ENCODE measurements around the gene SVOP.

Gene SVOP

DNA sequence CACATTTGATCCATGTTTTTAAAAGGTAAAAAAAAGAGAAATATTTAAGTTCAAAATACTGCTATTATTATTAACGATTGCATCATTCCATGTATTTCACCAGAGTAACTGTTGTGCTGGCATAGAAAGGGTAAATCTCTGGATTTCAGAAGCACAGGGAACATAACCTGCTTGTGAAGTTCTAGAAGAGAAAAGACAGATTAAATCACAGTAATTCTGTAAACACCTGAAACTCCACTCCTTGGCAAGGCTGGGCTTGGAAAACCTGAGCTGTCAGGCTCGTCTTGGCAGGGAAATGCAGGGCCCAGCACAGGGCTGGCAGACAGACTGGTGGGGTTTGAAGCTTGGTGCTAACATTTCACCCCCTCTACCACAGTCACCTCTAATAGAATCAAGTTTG is 35.1 kb downstream of the SVOP start:
- no peaks in the 10 kb centered on the region for H3K27me3 ChIP-seq (ENCODE audit: insufficient read depth, low read depth)
- H3K9ac ChIP-seq = no peak overlapping the region
- H3K36me3 ChIP-seq (ENCODE audit: insufficient read depth) = no peaks in the 10 kb centered on the region
- TF ChIP-seq, protein P1, sequence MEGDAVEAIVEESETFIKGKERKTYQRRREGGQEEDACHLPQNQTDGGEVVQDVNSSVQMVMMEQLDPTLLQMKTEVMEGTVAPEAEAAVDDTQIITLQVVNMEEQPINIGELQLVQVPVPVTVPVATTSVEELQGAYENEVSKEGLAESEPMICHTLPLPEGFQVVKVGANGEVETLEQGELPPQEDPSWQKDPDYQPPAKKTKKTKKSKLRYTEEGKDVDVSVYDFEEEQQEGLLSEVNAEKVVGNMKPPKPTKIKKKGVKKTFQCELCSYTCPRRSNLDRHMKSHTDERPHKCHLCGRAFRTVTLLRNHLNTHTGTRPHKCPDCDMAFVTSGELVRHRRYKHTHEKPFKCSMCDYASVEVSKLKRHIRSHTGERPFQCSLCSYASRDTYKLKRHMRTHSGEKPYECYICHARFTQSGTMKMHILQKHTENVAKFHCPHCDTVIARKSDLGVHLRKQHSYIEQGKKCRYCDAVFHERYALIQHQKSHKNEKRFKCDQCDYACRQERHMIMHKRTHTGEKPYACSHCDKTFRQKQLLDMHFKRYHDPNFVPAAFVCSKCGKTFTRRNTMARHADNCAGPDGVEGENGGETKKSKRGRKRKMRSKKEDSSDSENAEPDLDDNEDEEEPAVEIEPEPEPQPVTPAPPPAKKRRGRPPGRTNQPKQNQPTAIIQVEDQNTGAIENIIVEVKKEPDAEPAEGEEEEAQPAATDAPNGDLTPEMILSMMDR (conservative IDR thresholded peaks at IDR 0.05; ENCODE audit: low read depth, low read length) = no peak
- H3K79me2 ChIP-seq (ENCODE audit: insufficient read depth, low read depth) = no peaks in the 10 kb centered on the region
- no peak overlapping the region for H3K4me3 ChIP-seq (IDR thresholded peaks at IDR 0.05; ENCODE audit: insufficient read depth, low read depth, low read length)
- H3K4me2 ChIP-seq = no peak overlapping the region
- H2AFZ ChIP-seq (ENCODE audit: low read depth) = no peak overlapping the region
- no peak overlapping the region for H3K27ac ChIP-seq
- no peaks in the 10 kb centered on the region for H4K20me1 ChIP-seq (ENCODE audit: insufficient read depth)
- H3K4me1 ChIP-seq (ENCODE audit: low read depth, poor library complexity, severe bottlenecking) = no peaks in the 10 kb centered on the region

DNA sequence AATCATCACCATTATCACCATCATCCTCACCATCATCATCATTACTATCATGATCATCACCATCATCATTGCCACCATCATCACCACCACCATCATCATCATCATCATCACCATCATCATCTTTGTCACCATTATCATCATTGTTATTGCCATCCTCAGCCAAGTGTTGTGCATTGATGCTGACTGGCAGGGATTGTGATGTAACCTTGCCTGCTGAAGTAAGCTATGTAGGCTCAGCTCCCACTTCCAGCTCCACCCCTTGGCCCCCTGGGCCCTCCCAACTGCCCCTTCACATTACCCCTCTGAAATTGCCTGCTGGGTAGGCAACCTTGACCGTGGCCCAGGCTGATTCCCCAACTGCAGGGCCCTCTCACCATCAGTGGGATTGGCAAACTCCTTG is 37.6 kb downstream of the SVOP start:
- no peaks in the 10 kb centered on the region for H3K79me2 ChIP-seq (ENCODE audit: insufficient read depth, low read depth)
- no peak overlapping the region for H3K4me3 ChIP-seq (IDR thresholded peaks at IDR 0.05; ENCODE audit: insufficient read depth, low read depth, low read length)
- no peak overlapping the region for H3K4me2 ChIP-seq
- no peak overlapping the region for H3K9ac ChIP-seq
- TF ChIP-seq, protein P1 (conservative IDR thresholded peaks at IDR 0.05; ENCODE audit: low read depth, low read length) = no peak
- H3K4me1 ChIP-seq (ENCODE audit: low read depth, poor library complexity, severe bottlenecking) = no peaks in the 10 kb centered on the region
- no peaks in the 10 kb centered on the region for H3K36me3 ChIP-seq (ENCODE audit: insufficient read depth)
- no peak overlapping the region for H2AFZ ChIP-seq (ENCODE audit: low read depth)
- H4K20me1 ChIP-seq (ENCODE audit: insufficient read depth) = no peaks in the 10 kb centered on the region
- no peaks in the 10 kb centered on the region for H3K27me3 ChIP-seq (ENCODE audit: insufficient read depth, low read depth)
- no peak overlapping the region for H3K27ac ChIP-seq

DNA sequence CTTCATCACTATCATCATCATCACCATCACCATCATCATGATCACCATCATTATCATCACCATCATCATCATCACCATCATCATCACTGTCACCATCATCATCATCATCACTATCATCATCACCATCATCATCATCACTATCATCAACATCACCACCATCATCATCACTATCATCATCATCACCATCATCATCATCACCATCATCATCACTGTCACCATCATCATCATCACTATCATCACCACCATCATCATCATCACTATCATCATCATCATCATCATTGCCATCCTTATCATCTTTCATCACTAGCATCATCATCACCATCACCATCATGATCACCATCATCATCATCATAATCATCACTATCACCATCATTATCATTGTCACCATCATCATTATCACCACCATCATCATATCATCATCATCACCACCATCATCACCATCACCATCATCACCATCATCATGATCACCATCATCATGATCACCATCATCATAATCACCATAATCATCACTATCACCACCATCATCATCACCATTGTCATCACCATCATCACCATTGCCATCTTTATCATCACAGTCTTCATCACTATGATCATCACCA is 38.1 kb downstream of the SVOP start:
- no peak overlapping the region for H2AFZ ChIP-seq (ENCODE audit: low read depth)
- TF ChIP-seq, protein P1 (conservative IDR thresholded peaks at IDR 0.05; ENCODE audit: low read depth, low read length) = no peak
- H3K27ac ChIP-seq = no peak overlapping the region
- H4K20me1 ChIP-seq (ENCODE audit: insufficient read depth) = no peaks in the 10 kb centered on the region
- no peaks in the 10 kb centered on the region for H3K4me1 ChIP-seq (ENCODE audit: low read depth, poor library complexity, severe bottlenecking)
- H3K4me2 ChIP-seq = no peak overlapping the region
- H3K4me3 ChIP-seq (IDR thresholded peaks at IDR 0.05; ENCODE audit: insufficient read depth, low read depth, low read length) = no peak overlapping the region
- H3K36me3 ChIP-seq (ENCODE audit: insufficient read depth) = no peaks in the 10 kb centered on the region
- no peaks in the 10 kb centered on the region for H3K27me3 ChIP-seq (ENCODE audit: insufficient read depth, low read depth)
- no peaks in the 10 kb centered on the region for H3K79me2 ChIP-seq (ENCODE audit: insufficient read depth, low read depth)
- H3K9ac ChIP-seq = no peak overlapping the region

DNA sequence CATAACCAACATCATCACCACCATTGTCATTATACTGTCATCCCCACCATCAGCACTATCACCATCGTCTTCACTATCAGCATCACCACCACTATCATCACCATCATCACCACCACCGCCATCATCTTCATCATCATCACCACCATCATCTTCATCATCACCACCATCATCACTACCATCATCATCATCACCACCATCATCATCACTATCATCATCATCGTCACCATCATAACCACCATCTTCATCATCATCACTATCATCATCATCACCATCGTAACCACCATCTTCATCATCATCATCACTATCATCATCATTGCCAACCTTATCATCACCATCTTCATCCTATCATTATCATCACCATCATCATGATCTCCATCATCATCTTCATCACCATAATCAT is 39.0 kb downstream of the SVOP start:
- Histone ChIP-seq H3K27me3 (ENCODE audit: insufficient read depth, low read depth) (no peaks in the 10 kb centered on the region), H2AFZ (ENCODE audit: low read depth) (no peak overlapping the region), H3K27ac (no peak overlapping the region), H3K4me3 (IDR thresholded peaks at IDR 0.05; ENCODE audit: insufficient read depth, low read depth, low read length) (no peak overlapping the region), H4K20me1 (ENCODE audit: insufficient read depth) (no peaks in the 10 kb centered on the region), H3K4me2 (no peak overlapping the region), H3K4me1 (ENCODE audit: low read depth, poor library complexity, severe bottlenecking) (no peaks in the 10 kb centered on the region), H3K9ac (no peak overlapping the region), H3K36me3 (ENCODE audit: insufficient read depth) (no peaks in the 10 kb centered on the region), H3K79me2 (ENCODE audit: insufficient read depth, low read depth) (no peaks in the 10 kb centered on the region)
- TF ChIP-seq, protein P1 (conservative IDR thresholded peaks at IDR 0.05; ENCODE audit: low read depth, low read length) = no peak
